Lower lobe of right lung (tissue), 2 donors: ENCODE data around the gene SRC. TPM values are rescaled to one million over a fixed set of nuclear protein-coding genes. Genes with fewer than 3 reads are reported as not detected.

Experiments used
- ATAC-seq, 2 donors: fragments of 200-7000 bp; cut with Tn5 transposase; one replicate each; pipeline ENCODE4 v1.9.1; 2020 to 2022; ENCODE audit warnings: mild to moderate bottlenecking in 2 of 2, moderate library complexity in 2 of 2
- DNase-seq: peaks from one replicate; pipeline ENCODE4 v3.0.0-alpha.2; 2020
- H3K27ac ChIP-seq: fragments of 200-600 bp; one replicate; pipeline ENCODE4 v1.8.0; 2022
- H3K27me3 ChIP-seq: fragments of 200-600 bp; one replicate; pipeline ENCODE4 v1.8.0; 2022; ENCODE audit warnings: low read depth
- H3K36me3 ChIP-seq: fragments of 200-600 bp; one replicate; pipeline ENCODE4 v1.8.0; 2022; ENCODE audit warnings: mild to moderate bottlenecking
- H3K4me1 ChIP-seq: fragments of 200-600 bp; one replicate; pipeline ENCODE4 v1.8.0; 2022
- H3K4me3 ChIP-seq: fragments of 200-600 bp; one replicate; pipeline ENCODE4 v1.8.0; 2022; ENCODE audit warnings: mild to moderate bottlenecking
- H3K9me3 ChIP-seq: fragments of 200-600 bp; one replicate; pipeline ENCODE4 v1.8.0; 2022
- intact Hi-C: fragments of 100-400 bp; cut with DNase I; formaldehyde crosslinking; loops from one replicate; pipeline ENCODE4 v1.11.0; 2022
- total RNA-seq: library from RNA; stranded (reverse); fragmentation: NEBNext Ultra II Directional; extraction: Animal tissue kit (Norgen Biotek cat#: 25700); gene quantifications from one replicate; pipeline ENCODE4 v1.2.1, GENCODE V29; 2021
- TF ChIP-seq, protein P1 (sequence below): fragments of 200-600 bp; IDR thresholded peaks from one replicate; pipeline ENCODE4 v1.8.0; 2022; ENCODE audit warnings: antibody characterized with exemption, mild to moderate bottlenecking
- donor health status: DM: no; HTN: yes; CAD: no; lungs with severe emphysema.

SRC gene
- total RNA-seq, 1 donor from 2014 or later: 72.7 TPM

GRCh38 chr20:37389241-37389747 lies 43.4 kb downstream of the SRC start:
- ATAC-seq: no peak
- TF ChIP-seq, protein P1, sequence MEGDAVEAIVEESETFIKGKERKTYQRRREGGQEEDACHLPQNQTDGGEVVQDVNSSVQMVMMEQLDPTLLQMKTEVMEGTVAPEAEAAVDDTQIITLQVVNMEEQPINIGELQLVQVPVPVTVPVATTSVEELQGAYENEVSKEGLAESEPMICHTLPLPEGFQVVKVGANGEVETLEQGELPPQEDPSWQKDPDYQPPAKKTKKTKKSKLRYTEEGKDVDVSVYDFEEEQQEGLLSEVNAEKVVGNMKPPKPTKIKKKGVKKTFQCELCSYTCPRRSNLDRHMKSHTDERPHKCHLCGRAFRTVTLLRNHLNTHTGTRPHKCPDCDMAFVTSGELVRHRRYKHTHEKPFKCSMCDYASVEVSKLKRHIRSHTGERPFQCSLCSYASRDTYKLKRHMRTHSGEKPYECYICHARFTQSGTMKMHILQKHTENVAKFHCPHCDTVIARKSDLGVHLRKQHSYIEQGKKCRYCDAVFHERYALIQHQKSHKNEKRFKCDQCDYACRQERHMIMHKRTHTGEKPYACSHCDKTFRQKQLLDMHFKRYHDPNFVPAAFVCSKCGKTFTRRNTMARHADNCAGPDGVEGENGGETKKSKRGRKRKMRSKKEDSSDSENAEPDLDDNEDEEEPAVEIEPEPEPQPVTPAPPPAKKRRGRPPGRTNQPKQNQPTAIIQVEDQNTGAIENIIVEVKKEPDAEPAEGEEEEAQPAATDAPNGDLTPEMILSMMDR: no peak
- Histone ChIP-seq H3K36me3 (peaks cover 63% of the 10 kb centered on the region), H3K4me1 (peaks cover 8% of the 10 kb centered on the region), H3K27ac (no peak overlapping the region), H3K27me3 (no peaks in the 10 kb centered on the region), H3K4me3 (no peak overlapping the region), H3K9me3 (no peaks in the 10 kb centered on the region)
- peak; percentile 30 for DNase-seq
- intact Hi-C loops: loop anchor here (10.0 kb wide), 1 partner anchor 124 kb away; the partner anchor contains the start of gene GHRH

- DNase-seq (peak; percentile 29), ATAC-seq (no peak)
- Histone ChIP-seq H3K36me3 (peaks cover 66% of the 10 kb centered on the region), H3K27me3 (no peaks in the 10 kb centered on the region), H3K4me3 (no peak overlapping the region), H3K27ac (no peak overlapping the region), H3K4me1 (peaks cover 3% of the 10 kb centered on the region), H3K9me3 (no peaks in the 10 kb centered on the region)
- intact Hi-C loops: loop anchor here (10.0 kb wide), 1 partner anchor 125 kb away; the partner anchor contains the start of gene GHRH
- TF ChIP-seq, protein P1: no peak
These were observed 43.9 kb downstream of the SRC start for GRCh38 chr20:37389844-37390275.

- DNase-seq (peak; percentile 6), ATAC-seq (no peak)
- Histone ChIP-seq H3K4me1 (no peaks in the 10 kb centered on the region), H3K36me3 (peaks cover 60% of the 10 kb centered on the region), H3K27ac (no peak overlapping the region), H3K4me3 (no peak overlapping the region), H3K9me3 (no peaks in the 10 kb centered on the region), H3K27me3 (no peaks in the 10 kb centered on the region)
- TF ChIP-seq, protein P1: no peak
- intact Hi-C loops: no loop called here
These were observed 44.6 kb downstream of the SRC start for GRCh38 chr20:37390503-37390890.

- TF ChIP-seq, protein P1: no peak
- Histone ChIP-seq H3K9me3 (no peaks in the 10 kb centered on the region), H3K4me1 (no peaks in the 10 kb centered on the region), H3K27me3 (no peaks in the 10 kb centered on the region), H3K4me3 (no peak overlapping the region), H3K27ac (no peak overlapping the region), H3K36me3 (peaks cover 56% of the 10 kb centered on the region)
- ATAC-seq: no peak
- peak; percentile 24 for DNase-seq
- intact Hi-C loops: no loop called here
These were observed 45.1 kb downstream of the SRC start for GRCh38 chr20:37390891-37391525.

- Histone ChIP-seq H3K9me3 (no peaks in the 10 kb centered on the region), H3K36me3 (peaks cover 54% of the 10 kb centered on the region), H3K4me1 (no peaks in the 10 kb centered on the region), H3K27me3 (no peaks in the 10 kb centered on the region), H3K27ac (no peak overlapping the region), H3K4me3 (no peak overlapping the region)
- TF ChIP-seq, protein P1: peak; percentile 17
- intact Hi-C loops: no loop called here
- DNase-seq (peak; percentile 38), ATAC-seq (no peak)
These were observed 46.7 kb downstream of the SRC start for GRCh38 chr20:37392441-37393195.
